Upper lobe of left lung (tissue), 4 donors: ENCODE measurements around the gene SAMD4A.

Experiments
- EP300 ChIP-seq, 4 donors: sonication (generic); formaldehyde crosslinking; IDR thresholded peaks; one replicate each; pipeline ENCODE4 v1.5.1; 2017; ENCODE audit warnings: antibody characterized with exemption in 4 of 4, control low read depth in 2 of 4
- POLR2A ChIP-seq, 4 donors: fragments of 450-650 bp; IDR thresholded peaks; one replicate each; pipeline ENCODE4 v1.5.1; 2016 to 2017; ENCODE audit warnings: antibody characterized with exemption in 4 of 4, mild to moderate bottlenecking in 2 of 4
- POLR2AphosphoS5 ChIP-seq, 2 donors: sonication (generic); formaldehyde crosslinking; IDR thresholded peaks; one replicate each; pipeline ENCODE4 v1.5.1; 2017; ENCODE audit warnings: antibody characterized with exemption in 2 of 2
- TF ChIP-seq, protein P1 (sequence below), 6 experiments: fragments of 450-650 bp in 4 of 6; fragments of 200-600 bp in 2 of 6; sonication (generic) in 2 of 6; IDR thresholded peaks; one replicate each; pipeline ENCODE4 v1.5.1; 2016 to 2019; ENCODE audit warnings: antibody characterized with exemption in 6 of 6

- TF ChIP-seq, protein P1, sequence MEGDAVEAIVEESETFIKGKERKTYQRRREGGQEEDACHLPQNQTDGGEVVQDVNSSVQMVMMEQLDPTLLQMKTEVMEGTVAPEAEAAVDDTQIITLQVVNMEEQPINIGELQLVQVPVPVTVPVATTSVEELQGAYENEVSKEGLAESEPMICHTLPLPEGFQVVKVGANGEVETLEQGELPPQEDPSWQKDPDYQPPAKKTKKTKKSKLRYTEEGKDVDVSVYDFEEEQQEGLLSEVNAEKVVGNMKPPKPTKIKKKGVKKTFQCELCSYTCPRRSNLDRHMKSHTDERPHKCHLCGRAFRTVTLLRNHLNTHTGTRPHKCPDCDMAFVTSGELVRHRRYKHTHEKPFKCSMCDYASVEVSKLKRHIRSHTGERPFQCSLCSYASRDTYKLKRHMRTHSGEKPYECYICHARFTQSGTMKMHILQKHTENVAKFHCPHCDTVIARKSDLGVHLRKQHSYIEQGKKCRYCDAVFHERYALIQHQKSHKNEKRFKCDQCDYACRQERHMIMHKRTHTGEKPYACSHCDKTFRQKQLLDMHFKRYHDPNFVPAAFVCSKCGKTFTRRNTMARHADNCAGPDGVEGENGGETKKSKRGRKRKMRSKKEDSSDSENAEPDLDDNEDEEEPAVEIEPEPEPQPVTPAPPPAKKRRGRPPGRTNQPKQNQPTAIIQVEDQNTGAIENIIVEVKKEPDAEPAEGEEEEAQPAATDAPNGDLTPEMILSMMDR (IDR thresholded peaks at IDR 0.05): no peak
- TF ChIP-seq POLR2A (IDR thresholded peaks at IDR 0.05): no peak
- TF ChIP-seq POLR2AphosphoS5 (IDR thresholded peaks at IDR 0.05): no peak
- TF ChIP-seq EP300 (IDR thresholded peaks at IDR 0.05): no peak
Measured at GRCh38 chr14:54550514-54550913, 16.4 kb upstream of the SAMD4A start.
